Measurements from ENCODE around the gene MAP6.

GRCh38 chr11:75689863-75690609 lies 21.2 kb upstream of the MAP6 start:
- no peak for TF ChIP-seq POLR2AphosphoS5 (IDR thresholded peaks at IDR 0.05; ENCODE audit: low read depth)
- no peak for TF ChIP-seq CTCF (conservative IDR thresholded peaks at IDR 0.05; ENCODE audit: low read depth in 2 of 2)
- TF ChIP-seq, protein P1, sequence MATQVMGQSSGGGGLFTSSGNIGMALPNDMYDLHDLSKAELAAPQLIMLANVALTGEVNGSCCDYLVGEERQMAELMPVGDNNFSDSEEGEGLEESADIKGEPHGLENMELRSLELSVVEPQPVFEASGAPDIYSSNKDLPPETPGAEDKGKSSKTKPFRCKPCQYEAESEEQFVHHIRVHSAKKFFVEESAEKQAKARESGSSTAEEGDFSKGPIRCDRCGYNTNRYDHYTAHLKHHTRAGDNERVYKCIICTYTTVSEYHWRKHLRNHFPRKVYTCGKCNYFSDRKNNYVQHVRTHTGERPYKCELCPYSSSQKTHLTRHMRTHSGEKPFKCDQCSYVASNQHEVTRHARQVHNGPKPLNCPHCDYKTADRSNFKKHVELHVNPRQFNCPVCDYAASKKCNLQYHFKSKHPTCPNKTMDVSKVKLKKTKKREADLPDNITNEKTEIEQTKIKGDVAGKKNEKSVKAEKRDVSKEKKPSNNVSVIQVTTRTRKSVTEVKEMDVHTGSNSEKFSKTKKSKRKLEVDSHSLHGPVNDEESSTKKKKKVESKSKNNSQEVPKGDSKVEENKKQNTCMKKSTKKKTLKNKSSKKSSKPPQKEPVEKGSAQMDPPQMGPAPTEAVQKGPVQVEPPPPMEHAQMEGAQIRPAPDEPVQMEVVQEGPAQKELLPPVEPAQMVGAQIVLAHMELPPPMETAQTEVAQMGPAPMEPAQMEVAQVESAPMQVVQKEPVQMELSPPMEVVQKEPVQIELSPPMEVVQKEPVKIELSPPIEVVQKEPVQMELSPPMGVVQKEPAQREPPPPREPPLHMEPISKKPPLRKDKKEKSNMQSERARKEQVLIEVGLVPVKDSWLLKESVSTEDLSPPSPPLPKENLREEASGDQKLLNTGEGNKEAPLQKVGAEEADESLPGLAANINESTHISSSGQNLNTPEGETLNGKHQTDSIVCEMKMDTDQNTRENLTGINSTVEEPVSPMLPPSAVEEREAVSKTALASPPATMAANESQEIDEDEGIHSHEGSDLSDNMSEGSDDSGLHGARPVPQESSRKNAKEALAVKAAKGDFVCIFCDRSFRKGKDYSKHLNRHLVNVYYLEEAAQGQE (IDR thresholded peaks at IDR 0.05; ENCODE audit: unreplicated experiment): no peak
- TF ChIP-seq EZH2 (IDR thresholded peaks at IDR 0.05; ENCODE audit: low read depth, unreplicated experiment): no peak
- TF ChIP-seq CREB1 (CRISPR knock-in tag; IDR thresholded peaks at IDR 0.05; ENCODE audit: low read depth): no peak
- no peak for TF ChIP-seq NANOG (IDR thresholded peaks at IDR 0.05; ENCODE audit: borderline replicate concordance)
- no peak for TF ChIP-seq ZNF114 (CRISPR knock-in tag; IDR thresholded peaks at IDR 0.05)
- TF ChIP-seq ZNF331 (CRISPR knock-in tag; IDR thresholded peaks at IDR 0.05; ENCODE audit: low read depth): no peak
